ENCODE measurements around the gene SF3B5. TPM values are rescaled to one million over a fixed set of nuclear protein-coding genes. Genes with fewer than 3 reads are reported as not detected.
"Not testable (repeated sequence)": the region's sequence is repeated elsewhere in the genome, so short reads cannot be mapped to it uniquely, and the experiment has no call there.

The SF3B5 gene
- total and polyA plus RNA-seq, 4 donors = 36.9 to 140 (median 125) TPM

- H3K36me3 ChIP-seq (ENCODE audit: control insufficient read depth, insufficient read depth, low read length) = no peaks in the 10 kb centered on the region
- no peak overlapping the region for H3K4me3 ChIP-seq (ENCODE audit: low read depth, low read length)
- no peak for DNase-seq (ENCODE audit: low read depth in 4 of 6, low spot score in 6 of 6)
- H3K4me1 ChIP-seq (ENCODE audit: control insufficient read depth, insufficient read depth, low read length) = no peaks in the 10 kb centered on the region
- no peaks in the 10 kb centered on the region for H3K9me3 ChIP-seq (ENCODE audit: control insufficient read depth, insufficient read depth, low read length)
- H3K27me3 ChIP-seq (ENCODE audit: control insufficient read depth, insufficient read depth, low read length) = no peaks in the 10 kb centered on the region
- H3K27ac ChIP-seq (ENCODE audit: low read depth, low read length) = no peak overlapping the region
- WGBS (ENCODE audit: insufficient coverage) = no CpG with 5 or more reads among the region's 2 CpGs
Measured at GRCh38 chr6:144134176-144134575, 38.8 kb upstream of the SF3B5 start.

GRCh38 chr6:144133225-144133821 is 38.0 kb upstream of the SF3B5 start:
- H3K36me3 ChIP-seq (ENCODE audit: control insufficient read depth, insufficient read depth, low read length) = no peaks in the 10 kb centered on the region
- H3K27ac ChIP-seq (ENCODE audit: low read depth, low read length) = no peak overlapping the region
- WGBS (ENCODE audit: insufficient coverage) = 84% methylated on average over 3 of the region's 5 CpGs
- no peak for DNase-seq (ENCODE audit: low read depth in 4 of 6, low spot score in 6 of 6)
- H3K4me3 ChIP-seq (ENCODE audit: low read depth, low read length) = no peak overlapping the region
- no peaks in the 10 kb centered on the region for H3K4me1 ChIP-seq (ENCODE audit: control insufficient read depth, insufficient read depth, low read length)
- no peaks in the 10 kb centered on the region for H3K9me3 ChIP-seq (ENCODE audit: control insufficient read depth, insufficient read depth, low read length)
- no peaks in the 10 kb centered on the region for H3K27me3 ChIP-seq (ENCODE audit: control insufficient read depth, insufficient read depth, low read length)

GRCh38 chr6:144132167-144132690 is 36.9 kb upstream of the SF3B5 start:
- H3K4me3 ChIP-seq (ENCODE audit: low read depth, low read length); H3K4me1 ChIP-seq (ENCODE audit: control insufficient read depth, insufficient read depth, low read length); H3K27ac ChIP-seq (ENCODE audit: low read depth, low read length); H3K36me3 ChIP-seq (ENCODE audit: control insufficient read depth, insufficient read depth, low read length); DNase-seq (ENCODE audit: low read depth in 4 of 6, low spot score in 6 of 6); H3K9me3 ChIP-seq (ENCODE audit: control insufficient read depth, insufficient read depth, low read length); H3K27me3 ChIP-seq (ENCODE audit: control insufficient read depth, insufficient read depth, low read length): not testable (repeated sequence)

GRCh38 chr6:144131248-144131709 is 35.9 kb upstream of the SF3B5 start:
- Histone ChIP-seq H3K4me1 (ENCODE audit: control insufficient read depth, insufficient read depth, low read length) (no peaks in the 10 kb centered on the region), H3K27ac (ENCODE audit: low read depth, low read length) (no peak overlapping the region), H3K27me3 (ENCODE audit: control insufficient read depth, insufficient read depth, low read length) (no peaks in the 10 kb centered on the region), H3K4me3 (ENCODE audit: low read depth, low read length) (no peak overlapping the region), H3K9me3 (ENCODE audit: control insufficient read depth, insufficient read depth, low read length) (no peaks in the 10 kb centered on the region), H3K36me3 (ENCODE audit: control insufficient read depth, insufficient read depth, low read length) (no peaks in the 10 kb centered on the region)
- WGBS (ENCODE audit: insufficient coverage) = no CpG with 5 or more reads among the region's 1 CpG
- DNase-seq (ENCODE audit: low read depth in 4 of 6, low spot score in 6 of 6) = no peak

- Histone ChIP-seq H3K4me1 (ENCODE audit: control insufficient read depth, insufficient read depth, low read length) (no peaks in the 10 kb centered on the region), H3K4me3 (ENCODE audit: low read depth, low read length) (no peak overlapping the region), H3K9me3 (ENCODE audit: control insufficient read depth, insufficient read depth, low read length) (no peaks in the 10 kb centered on the region), H3K27ac (ENCODE audit: low read depth, low read length) (no peak overlapping the region), H3K27me3 (ENCODE audit: control insufficient read depth, insufficient read depth, low read length) (no peaks in the 10 kb centered on the region), H3K36me3 (ENCODE audit: control insufficient read depth, insufficient read depth, low read length) (no peaks in the 10 kb centered on the region)
- WGBS (ENCODE audit: insufficient coverage) = 95% methylated on average over 6 of the region's 6 CpGs
- no peak for DNase-seq (ENCODE audit: low read depth in 4 of 6, low spot score in 6 of 6)
Measured at GRCh38 chr6:144129469-144129868, 34.1 kb upstream of the SF3B5 start.

GRCh38 chr6:144127097-144127496 is 31.7 kb upstream of the SF3B5 start:
- no peak overlapping the region for H3K27ac ChIP-seq (ENCODE audit: low read depth, low read length)
- H3K4me3 ChIP-seq (ENCODE audit: low read depth, low read length) = no peak overlapping the region
- DNase-seq (ENCODE audit: low read depth in 4 of 6, low spot score in 6 of 6) = no peak
- no peaks in the 10 kb centered on the region for H3K36me3 ChIP-seq (ENCODE audit: control insufficient read depth, insufficient read depth, low read length)
- no peaks in the 10 kb centered on the region for H3K27me3 ChIP-seq (ENCODE audit: control insufficient read depth, insufficient read depth, low read length)
- H3K4me1 ChIP-seq (ENCODE audit: control insufficient read depth, insufficient read depth, low read length) = no peaks in the 10 kb centered on the region
- no peaks in the 10 kb centered on the region for H3K9me3 ChIP-seq (ENCODE audit: control insufficient read depth, insufficient read depth, low read length)
- WGBS (ENCODE audit: insufficient coverage) = no CpG with 5 or more reads among the region's 6 CpGs

- Histone ChIP-seq H3K27ac (ENCODE audit: low read depth, low read length) (no peak overlapping the region), H3K4me3 (ENCODE audit: low read depth, low read length) (no peak overlapping the region), H3K4me1 (ENCODE audit: control insufficient read depth, insufficient read depth, low read length) (no peaks in the 10 kb centered on the region), H3K27me3 (ENCODE audit: control insufficient read depth, insufficient read depth, low read length) (no peaks in the 10 kb centered on the region), H3K36me3 (ENCODE audit: control insufficient read depth, insufficient read depth, low read length) (no peaks in the 10 kb centered on the region), H3K9me3 (ENCODE audit: control insufficient read depth, insufficient read depth, low read length) (no peaks in the 10 kb centered on the region)
- WGBS (ENCODE audit: insufficient coverage) = no CpG with 5 or more reads among the region's 2 CpGs
- DNase-seq (ENCODE audit: low read depth in 4 of 6, low spot score in 6 of 6) = no peak
Measured at GRCh38 chr6:144123836-144124235, 28.5 kb upstream of the SF3B5 start.

- Histone ChIP-seq H3K27me3 (ENCODE audit: control insufficient read depth, insufficient read depth, low read length) (no peaks in the 10 kb centered on the region), H3K27ac (ENCODE audit: low read depth, low read length) (no peak overlapping the region), H3K4me1 (ENCODE audit: control insufficient read depth, insufficient read depth, low read length) (no peaks in the 10 kb centered on the region), H3K4me3 (ENCODE audit: low read depth, low read length) (no peak overlapping the region), H3K36me3 (ENCODE audit: control insufficient read depth, insufficient read depth, low read length) (no peaks in the 10 kb centered on the region), H3K9me3 (ENCODE audit: control insufficient read depth, insufficient read depth, low read length) (no peaks in the 10 kb centered on the region)
- DNase-seq (ENCODE audit: low read depth in 4 of 6, low spot score in 6 of 6) = no peak
- no CpG with 5 or more reads among the region's 2 CpGs for WGBS (ENCODE audit: insufficient coverage)
Measured at GRCh38 chr6:144123421-144123820, 28.0 kb upstream of the SF3B5 start.

- Histone ChIP-seq H3K27ac (ENCODE audit: low read depth, low read length) (no peak overlapping the region), H3K4me3 (ENCODE audit: low read depth, low read length) (no peak overlapping the region), H3K27me3 (ENCODE audit: control insufficient read depth, insufficient read depth, low read length) (no peaks in the 10 kb centered on the region), H3K9me3 (ENCODE audit: control insufficient read depth, insufficient read depth, low read length) (no peaks in the 10 kb centered on the region), H3K4me1 (ENCODE audit: control insufficient read depth, insufficient read depth, low read length) (no peaks in the 10 kb centered on the region), H3K36me3 (ENCODE audit: control insufficient read depth, insufficient read depth, low read length) (no peaks in the 10 kb centered on the region)
- DNase-seq (ENCODE audit: low read depth in 4 of 6, low spot score in 6 of 6) = no peak
Measured at GRCh38 chr6:144122861-144123260, 27.5 kb upstream of the SF3B5 start.

GRCh38 chr6:144119376-144119775 is 24.0 kb upstream of the SF3B5 start:
- no peaks in the 10 kb centered on the region for H3K4me1 ChIP-seq (ENCODE audit: control insufficient read depth, insufficient read depth, low read length)
- 95% methylated on average over 4 of the region's 5 CpGs for WGBS (ENCODE audit: insufficient coverage)
- H3K4me3 ChIP-seq (ENCODE audit: low read depth, low read length) = no peak overlapping the region
- no peaks in the 10 kb centered on the region for H3K9me3 ChIP-seq (ENCODE audit: control insufficient read depth, insufficient read depth, low read length)
- DNase-seq (ENCODE audit: low read depth in 4 of 6, low spot score in 6 of 6) = no peak
- no peaks in the 10 kb centered on the region for H3K27me3 ChIP-seq (ENCODE audit: control insufficient read depth, insufficient read depth, low read length)
- no peak overlapping the region for H3K27ac ChIP-seq (ENCODE audit: low read depth, low read length)
- H3K36me3 ChIP-seq (ENCODE audit: control insufficient read depth, insufficient read depth, low read length) = no peaks in the 10 kb centered on the region
